H1 (cell line): Measurements from ENCODE around the gene DVL1. TPM values are rescaled to one million over a fixed set of nuclear protein-coding genes. Genes with fewer than 3 reads are reported as not detected.

ENCODE experiments used
- CTCF ChIA-PET: fragments of 300-600 bp; sonication (Branson Sonifier 250); formaldehyde crosslinking; loops from one replicate; lab custom pipeline; 2021; ENCODE audit not compliant: partially characterized antibody; lab: Charles Lee
- POLR2A ChIA-PET: fragments of 300-600 bp; sonication (Branson Sonifier 250); formaldehyde crosslinking; loops from one replicate; lab custom pipeline; 2021; ENCODE audit warnings: inconsistent platforms; ENCODE audit not compliant: partially characterized antibody; lab: Charles Lee
- DNase-seq, 2 experiments: peaks; one replicate each; pipeline versions ENCODE4 v3.0.0 to v3.0.0-alpha.2; 2010 to 2022; ENCODE audit warnings: low spot score in 2 of 2, low read depth in 1 of 2, mixed read lengths in 1 of 2
- FAIRE-seq: peaks from 2 replicates; lab custom pipeline; 2011; peaks lifted over from hg19 to GRCh38; lab: Jason Lieb, UNC
- H2AFZ ChIP-seq: 2 replicates; pipeline ENCODE4 v1.8.1; 2012; ENCODE audit warnings: low read length, inconsistent platforms
- H2AK5ac ChIP-seq: 2 replicates; pipeline ENCODE4 v1.6.1; 2013; ENCODE audit warnings: low read depth, low read length
- H2BK120ac ChIP-seq: replicated peaks from 2 replicates; pipeline ENCODE3; 2013; ENCODE audit warnings: low read depth, low read length, inconsistent platforms
- H2BK12ac ChIP-seq: 2 replicates; pipeline ENCODE4 v1.6.1; 2013; ENCODE audit warnings: low read depth, low read length
- H2BK15ac ChIP-seq: 2 replicates; pipeline ENCODE4 v1.6.1; 2013; ENCODE audit warnings: low read length
- H2BK20ac ChIP-seq: 2 replicates; pipeline ENCODE4 v1.6.1; 2013; ENCODE audit warnings: low read length
- H2BK5ac ChIP-seq: 2 replicates; pipeline ENCODE4 v1.6.1; 2013; ENCODE audit warnings: low read depth, low read length
- H3K14ac ChIP-seq: 2 replicates; pipeline ENCODE4 v1.6.1; 2013; ENCODE audit warnings: inconsistent platforms; ENCODE audit not compliant: insufficient read length
- H3K18ac ChIP-seq: 2 replicates; pipeline ENCODE4 v1.6.1; 2013; ENCODE audit warnings: low read length; ENCODE audit errors: extremely low read depth
- H3K23ac ChIP-seq: 2 replicates; pipeline ENCODE4 v1.6.1; 2013; ENCODE audit warnings: inconsistent platforms; ENCODE audit not compliant: insufficient read length
- H3K23me2 ChIP-seq: 2 replicates; pipeline ENCODE4 v1.6.1; 2013; ENCODE audit warnings: low read depth, low read length
- H3K27ac ChIP-seq: 2 replicates; pipeline ENCODE4 v1.6.1; 2011; ENCODE audit warnings: low read depth, low read length, inconsistent platforms
- H3K27me3 ChIP-seq, 4 experiments: replicated peaks in 1 of 4; 1 replicate in 1 of 4; 2 replicates in 3 of 4; pipeline versions ENCODE4 v1.6.1 to v1.8.1; 2011 to 2013; ENCODE audit warnings: low read length in 3 of 4, mild to moderate bottlenecking in 3 of 4, inconsistent platforms in 2 of 4, mixed read lengths in 2 of 4, moderate library complexity in 1 of 4; ENCODE audit not compliant: control insufficient read depth in 3 of 4, insufficient read depth in 3 of 4; ENCODE audit errors: extremely low read depth in 1 of 4
- H3K36me3 ChIP-seq, 4 experiments: 2 replicates each; pipeline versions ENCODE4 v1.6.1 to v1.8.1; 2011 to 2013; ENCODE audit warnings: mild to moderate bottlenecking in 4 of 4, low read length in 3 of 4, moderate library complexity in 2 of 4, control low read depth in 1 of 4, inconsistent platforms in 1 of 4; ENCODE audit not compliant: insufficient read depth in 4 of 4, control insufficient read depth in 2 of 4
- H3K4ac ChIP-seq: replicated peaks from 2 replicates; pipeline ENCODE3; 2013; ENCODE audit warnings: low read length, low read depth, mixed read lengths, inconsistent platforms; ENCODE audit not compliant: insufficient read length
- H3K4me1 ChIP-seq, 4 experiments: replicated peaks in 1 of 4; 1 replicate in 1 of 4; 2 replicates in 3 of 4; pipeline versions ENCODE4 v1.6.1 to v1.8.1; 2011 to 2013; ENCODE audit warnings: low read length in 3 of 4, inconsistent platforms in 2 of 4, mixed read lengths in 1 of 4; ENCODE audit not compliant: insufficient read depth in 4 of 4, control insufficient read depth in 3 of 4
- H3K4me2 ChIP-seq, 2 experiments: 2 replicates each; pipeline versions ENCODE4 v1.6.1 to v1.8.1; 2011 to 2013; ENCODE audit warnings: low read depth in 2 of 2, low read length in 2 of 2, control low read depth in 1 of 2, inconsistent platforms in 1 of 2, mild to moderate bottlenecking in 1 of 2; ENCODE audit not compliant: insufficient read depth in 1 of 2
- H3K4me3 ChIP-seq, 4 experiments: fragments of 200-600, 300-600 bp in 1 of 4; sonication (generic), shearing (Covaris generic), sonication (Bioruptor Twin) in 1 of 4; 2 replicates each; pipeline versions ENCODE4 v1.5.1 to v1.8.1; 2011 to 2016; ENCODE audit warnings: low read length in 4 of 4, low read depth in 3 of 4, control low read depth in 2 of 4, inconsistent platforms in 2 of 4, mild to moderate bottlenecking in 2 of 4, mixed read lengths in 1 of 4, moderate library complexity in 1 of 4; ENCODE audit not compliant: insufficient read depth in 2 of 4; ENCODE audit errors: extremely low read depth in 1 of 4
- H3K56ac ChIP-seq: replicated peaks from 2 replicates; pipeline ENCODE3; 2013; ENCODE audit warnings: low read depth, mild to moderate bottlenecking, mixed read lengths, low read length, inconsistent platforms; ENCODE audit not compliant: insufficient read length
- H3K79me1 ChIP-seq: 2 replicates; pipeline ENCODE4 v1.6.1; 2013; ENCODE audit warnings: low read depth, low read length, control low read depth
- H3K79me2 ChIP-seq, 2 experiments: 2 replicates each; pipeline versions ENCODE4 v1.6.1 to v1.8.1; 2012 to 2013; ENCODE audit warnings: low read length in 2 of 2, mild to moderate bottlenecking in 2 of 2, inconsistent platforms in 1 of 2; ENCODE audit not compliant: insufficient read depth in 2 of 2, control insufficient read depth in 1 of 2
- H3K9ac ChIP-seq, 4 experiments: replicated peaks in 1 of 4; 1 replicate in 1 of 4; 2 replicates in 3 of 4; pipeline versions ENCODE4 v1.6.1 to v1.8.1; 2011 to 2013; ENCODE audit warnings: low read depth in 3 of 4, low read length in 3 of 4, control low read depth in 2 of 4, mild to moderate bottlenecking in 2 of 4, moderate library complexity in 2 of 4, inconsistent platforms in 1 of 4; ENCODE audit errors: extremely low read depth in 1 of 4
- H3K9me3 ChIP-seq, 2 experiments: 2 replicates each; pipeline versions ENCODE4 v1.6.1 to v1.8.1; 2012 to 2013; ENCODE audit warnings: mild to moderate bottlenecking in 2 of 2, moderate library complexity in 2 of 2, control low read depth in 1 of 2, inconsistent platforms in 1 of 2, low read depth in 1 of 2, low read length in 1 of 2, mixed read lengths in 1 of 2; ENCODE audit not compliant: insufficient read depth in 2 of 2
- H4K20me1 ChIP-seq, 2 experiments: replicated peaks in 1 of 2; 2 replicates each; pipeline versions ENCODE3 to v1.8.1; 2011 to 2013; ENCODE audit warnings: inconsistent platforms in 2 of 2, low read length in 2 of 2, mild to moderate bottlenecking in 1 of 2; ENCODE audit not compliant: insufficient read depth in 2 of 2, control insufficient read depth in 1 of 2
- H4K5ac ChIP-seq: 2 replicates; pipeline ENCODE4 v1.6.1; 2013; ENCODE audit warnings: low read length, low read depth, mixed read lengths, inconsistent platforms; ENCODE audit not compliant: insufficient read length
- H4K8ac ChIP-seq: 2 replicates; pipeline ENCODE4 v1.8.0; 2013; ENCODE audit warnings: mild to moderate bottlenecking, moderate library complexity, low read length, inconsistent platforms; ENCODE audit not compliant: insufficient read depth; ENCODE audit errors: extremely low read depth
- H4K91ac ChIP-seq: replicated peaks from 2 replicates; pipeline ENCODE3; 2013; ENCODE audit warnings: low read length, mixed read lengths, inconsistent platforms; ENCODE audit not compliant: insufficient read length
- GTF2F1 ChIP-seq: IDR thresholded peaks from 2 replicates; pipeline ENCODE4 v1.6.1; 2012; ENCODE audit warnings: low read depth, low read length, improper control_type of control experiment, borderline replicate concordance
- KDM4A ChIP-seq: IDR thresholded peaks from one replicate; pipeline ENCODE4 v1.7.1; 2012; ENCODE audit warnings: low read depth, mild to moderate bottlenecking, moderate library complexity, low read length, inconsistent platforms; ENCODE audit not compliant: severe bottlenecking
- NANOG ChIP-seq: IDR thresholded peaks from 2 replicates; pipeline ENCODE4 v1.6.1; 2011; ENCODE audit warnings: low read length, low read depth, mild to moderate bottlenecking, inconsistent platforms; ENCODE audit not compliant: insufficient read depth, poor library complexity, severe bottlenecking
- NRF1 ChIP-seq: IDR thresholded peaks from 2 replicates; pipeline ENCODE4 v1.6.1; 2011; ENCODE audit warnings: mild to moderate bottlenecking, low read depth, low read length, improper control_type of control experiment
- SIX5 ChIP-seq: IDR thresholded peaks from 2 replicates; pipeline ENCODE4 v1.6.1; 2011; ENCODE audit warnings: mild to moderate bottlenecking, low read depth, low read length
- TBP ChIP-seq: IDR thresholded peaks from 2 replicates; pipeline ENCODE4 v1.6.1; 2011; ENCODE audit warnings: low read depth, low read length, improper control_type of control experiment
- ZNF274 ChIP-seq: IDR thresholded peaks from 2 replicates; pipeline ENCODE4 v1.7.0; 2012; ENCODE audit warnings: low read length, borderline replicate concordance; ENCODE audit errors: extremely low read depth
- WGBS, 2 experiments: shearing (Covaris generic) in 1 of 2; methylation state at CpG; one replicate each; pipeline versions ENCODE4 v1.1.6 to v1.1.7; 2013 to 2015; ENCODE audit warnings: low lambda C conversion rate in 2 of 2, mixed read lengths in 2 of 2, inconsistent platforms in 1 of 2, low coverage in 1 of 2, missing lambda C conversion rate in 1 of 2; ENCODE audit not compliant: insufficient replicate concordance in 2 of 2, insufficient coverage in 1 of 2, insufficient read length in 1 of 2; ENCODE audit errors: extremely low coverage in 1 of 2, missing lambda C conversion rate in 1 of 2; 5-methylcytosine and 5-hydroxymethylcytosine counted together
- polyA plus RNA-seq, 7 experiments: library from polyadenylated mRNA; depleted of rRNA in 3 of 7; stranded (reverse) in 5 of 7; unstranded in 2 of 7; fragments of >200 nt in 5 of 7; fragments of 200-250 nt in 2 of 7; gene quantifications; 1 replicate in 5 of 7; 2 replicates in 1 of 7; 4 replicates in 1 of 7; pipeline versions ENCODE4 v1.2.1 to v1.2.3, GENCODE V29; 2011 to 2013; ENCODE audit warnings: missing spikeins in 2 of 7, mixed read lengths in 2 of 7
- total RNA-seq: library from RNA; stranded (reverse); fragmentation: NEBNext Ultra II Directional; extraction: Animal tissue kit (Norgen Biotek cat#: 25700); gene quantifications from 2 replicates; pipeline ENCODE4 v1.2.1, GENCODE V29; 2021

Gene DVL1
- total and polyA plus RNA-seq, 2 of the 8 experiments (the other 6 are each of a cell fraction or from before 2014, with no cell fraction given): 39.4 to 58.9 TPM

- H3K23me2 ChIP-seq: peaks cover 9% of the 10 kb centered on the region; the same call in 1 of the 2 replicates
- H3K18ac ChIP-seq: no peak overlapping the region
- peaks cover 5 to 17% of the 10 kb centered on the region in 2 experiments; a peak in 3 of 4 replicates for H3K79me2 ChIP-seq
- H2BK5ac ChIP-seq: no peak overlapping the region
- no peak overlapping the region for H3K4me2 ChIP-seq
- peaks cover 0 to 9% of the 10 kb centered on the region in 2 experiments for H4K20me1 ChIP-seq
- H2BK120ac ChIP-seq: no peak overlapping the region
- H2AFZ ChIP-seq: no peak overlapping the region
- WGBS, 2 experiments: 95% methylated on average over 14 of the region's 16 CpGs; no CpG with 5 or more reads in 1 of the 2 experiments
- no peaks in the 10 kb centered on the region for H3K27me3 ChIP-seq
- H2AK5ac ChIP-seq: no peak overlapping the region
- CTCF ChIA-PET: interaction anchor here (0.6 to 4.6 kb wide), 6 partner anchors 11 to 207 kb away, joined by 3 to 17 read pairs (median 4); no protein-coding TSS in a partner anchor
- H3K14ac ChIP-seq: no peak overlapping the region
- no peak overlapping the region for H2BK15ac ChIP-seq
- no peak overlapping the region for H3K23ac ChIP-seq
- peaks cover 0 to 6% (median 5%) of the 10 kb centered on the region in 4 experiments; a peak in 5 of 7 replicates for H3K4me1 ChIP-seq
- no peak overlapping the region for H4K5ac ChIP-seq
- no peak overlapping the region for H2BK12ac ChIP-seq
- POLR2A ChIA-PET: interaction anchor here (0.6 to 33.4 kb wide), 5 partner anchors 19 to 121 kb away, joined by 3 to 719 read pairs (median 4); partner anchors contain the start of genes CCNL2 and MRPL20
- H3K9me3 ChIP-seq: no peaks in the 10 kb centered on the region
- H2BK20ac ChIP-seq: no peak overlapping the region
- DNase-seq: no peak
- H4K8ac ChIP-seq: no peak overlapping the region
- TF ChIP-seq NANOG (no peak), SIX5 (no peak), GTF2F1 (no peak), ZNF274 (no peak), NRF1 (no peak), TBP (no peak), KDM4A (no peak)
- TF ChIP-seq, all 59 proteins: peak for 0
- FAIRE-seq: no peak
- H3K4me3 ChIP-seq: no peak overlapping the region
- peaks cover 7% of the 10 kb centered on the region; the same call in 1 of the 2 replicates for H3K79me1 ChIP-seq
- no peak overlapping the region for H3K4ac ChIP-seq
- H3K56ac ChIP-seq: no peak overlapping the region
- H3K9ac ChIP-seq: no peak overlapping the region
- peaks cover 0 to 4% (median 0%) of the 10 kb centered on the region in 4 experiments; a peak in 1 of 8 replicates for H3K36me3 ChIP-seq
- no peak overlapping the region for H4K91ac ChIP-seq
- no peak overlapping the region for H3K27ac ChIP-seq
Observed at GRCh38 chr1:1377540-1378205, 28.5 kb upstream of the DVL1 start.
